Measurements from ENCODE around the gene VPS4B.

GRCh38 chr18:63377275-63377980, 44.8 kb downstream of the VPS4B start:
- TF ChIP-seq CTCF (IDR thresholded peaks at IDR 0.05), result no peak
- no peak for TF ChIP-seq POLR2A (IDR thresholded peaks at IDR 0.05; ENCODE audit: low read depth)
- TF ChIP-seq EP300 (IDR thresholded peaks at IDR 0.05), result no peak

Measured in esophagus muscularis mucosa (tissue), 4 donors.